Tibial artery (tissue), 4 donors: ENCODE measurements around the gene NRXN3.
"Not testable (repeated sequence)": the region's sequence is repeated elsewhere in the genome, so short reads cannot be mapped to it uniquely, and the experiment has no call there.

Experiments
- DNase-seq, 2 donors: peaks; one replicate each; pipeline ENCODE4 v3.0.0-alpha.2; 2019
- H3K27ac ChIP-seq, 2 donors: fragments of 200-600 bp; sonication (generic) in 1 of 2; 1 replicate in 1 of 2; 2 replicates in 1 of 2; pipeline ENCODE4 v1.5.1; 2018 to 2019; ENCODE audit warnings: mild to moderate bottlenecking in 1 of 2
- H3K27me3 ChIP-seq, 2 donors: fragments of 200-600 bp; sonication (generic) in 1 of 2; one replicate each; pipeline versions ENCODE4 v1.5.1 to v1.6.0; 2016 to 2019
- H3K36me3 ChIP-seq, 3 donors: fragments of 200-600 bp; sonication (generic) in 2 of 3; one replicate each; pipeline ENCODE4 v1.5.1; 2016 to 2019; ENCODE audit warnings: mild to moderate bottlenecking in 2 of 3
- H3K4me1 ChIP-seq, 4 donors: fragments of 200-600 bp; sonication (generic) in 2 of 4; 1 replicate in 3 of 4; 2 replicates in 1 of 4; pipeline ENCODE4 v1.5.1; 2016 to 2019
- H3K4me3 ChIP-seq, 2 donors: fragments of 200-600 bp; sonication (generic) in 1 of 2; 1 replicate in 1 of 2; 2 replicates in 1 of 2; pipeline ENCODE4 v1.5.1; 2018 to 2019; ENCODE audit warnings: mild to moderate bottlenecking in 2 of 2
- H3K9me3 ChIP-seq, 3 donors: fragments of 200-600 bp; sonication (generic) in 1 of 3; one replicate each; pipeline ENCODE4 v1.5.1; 2016 to 2019
- CTCF ChIP-seq, 2 experiments: fragments of 200-600 bp in 1 of 2; fragments of 450-650 bp in 1 of 2; IDR thresholded peaks; one replicate each; pipeline ENCODE4 v1.5.1; 2017 to 2019; ENCODE audit warnings: antibody characterized with exemption in 2 of 2, mild to moderate bottlenecking in 1 of 2, moderate library complexity in 1 of 2
- intact Hi-C: fragments of 100-400 bp; cut with DNase I; formaldehyde crosslinking; loops from one replicate; pipeline ENCODE4 v1.15.0; 2023; ENCODE audit warnings: low total_unique reads

NRXN3 gene

GRCh38 chr14:79101388-79101787 lies 931.2 kb downstream of the NRXN3 start:
- Histone ChIP-seq H3K4me3 (no peak overlapping the region), H3K27ac (no peak overlapping the region), H3K4me1 (no peaks in the 10 kb centered on the region), H3K36me3 (no peaks in the 10 kb centered on the region), H3K27me3 (no peaks in the 10 kb centered on the region), H3K9me3 (no peaks in the 10 kb centered on the region)
- DNase-seq, result no peak
- no peak for TF ChIP-seq CTCF (IDR thresholded peaks at IDR 0.05)
- intact Hi-C loops, result no loop called here

GRCh38 chr14:79103764-79104163 lies 933.6 kb downstream of the NRXN3 start:
- no peak for DNase-seq
- intact Hi-C loops, result no loop called here
- Histone ChIP-seq H3K27me3 (no peaks in the 10 kb centered on the region), H3K4me1 (peaks cover 0 to 8% (median 0%) of the 10 kb centered on the region in 4 donors), H3K27ac (no peak overlapping the region), H3K36me3 (no peaks in the 10 kb centered on the region), H3K4me3 (no peak overlapping the region), H3K9me3 (no peaks in the 10 kb centered on the region)
- TF ChIP-seq CTCF (IDR thresholded peaks at IDR 0.05), result no peak

- H3K27ac ChIP-seq, H3K4me3 ChIP-seq, H3K36me3 ChIP-seq, intact Hi-C loops, H3K27me3 ChIP-seq, H3K9me3 ChIP-seq, DNase-seq: not testable (repeated sequence)
- peaks cover 0 to 38% (median 2%) of the 10 kb centered on the region in 4 donors for H3K4me1 ChIP-seq
These were observed 940.4 kb downstream of the NRXN3 start for GRCh38 chr14:79110564-79110963.

GRCh38 chr14:79111987-79112501 lies 941.9 kb downstream of the NRXN3 start:
- no peak for TF ChIP-seq CTCF (IDR thresholded peaks at IDR 0.05)
- Histone ChIP-seq H3K4me1 (peaks cover 0 to 35% (median 2%) of the 10 kb centered on the region in 4 donors), H3K36me3 (no peaks in the 10 kb centered on the region), H3K27me3 (no peaks in the 10 kb centered on the region), H3K4me3 (no peak overlapping the region), H3K27ac (no peak overlapping the region), H3K9me3 (no peaks in the 10 kb centered on the region)
- no peak for DNase-seq
- intact Hi-C loops, result no loop called here

GRCh38 chr14:79117561-79117960 lies 947.4 kb downstream of the NRXN3 start:
- H3K9me3 ChIP-seq, result no peaks in the 10 kb centered on the region
- no peak for DNase-seq
- peaks cover 0 to 15% (median 0%) of the 10 kb centered on the region in 4 donors for H3K4me1 ChIP-seq
- intact Hi-C loops, result no loop called here
- no peak overlapping the region for H3K27ac ChIP-seq
- no peak for TF ChIP-seq CTCF (IDR thresholded peaks at IDR 0.05)
- H3K36me3 ChIP-seq, result no peaks in the 10 kb centered on the region
- H3K27me3 ChIP-seq, result no peaks in the 10 kb centered on the region
- no peak overlapping the region for H3K4me3 ChIP-seq

GRCh38 chr14:79118291-79118690 lies 948.1 kb downstream of the NRXN3 start:
- peaks cover 0 to 8% (median 0%) of the 10 kb centered on the region in 4 donors for H3K4me1 ChIP-seq
- no peak for DNase-seq
- H3K27ac ChIP-seq, result no peak overlapping the region
- no peaks in the 10 kb centered on the region for H3K27me3 ChIP-seq
- intact Hi-C loops, result no loop called here
- no peak overlapping the region for H3K4me3 ChIP-seq
- H3K9me3 ChIP-seq, result no peaks in the 10 kb centered on the region
- no peaks in the 10 kb centered on the region for H3K36me3 ChIP-seq
- TF ChIP-seq CTCF (IDR thresholded peaks at IDR 0.05), result no peak
